HepG2 (cell line): ENCODE results near the gene DPP7. TPM values are rescaled to one million over a fixed set of nuclear protein-coding genes. Genes with fewer than 3 reads are reported as not detected.

Source experiments
- ARHGAP35 ChIP-seq: sonication (generic); formaldehyde crosslinking; IDR thresholded peaks from 2 replicates; pipeline ENCODE4 v1.9.0; 2022; ENCODE audit warnings: mild to moderate bottlenecking, inconsistent platforms, moderate library complexity, missing genetic modification reagents, borderline replicate concordance
- CCDC6 ChIP-seq: sonication (generic); formaldehyde crosslinking; IDR thresholded peaks from 2 replicates; pipeline ENCODE4 v1.8.1; 2022; ENCODE audit warnings: mild to moderate bottlenecking, missing genetic modification reagents, moderate library complexity
- DMAP1 ChIP-seq: IDR thresholded peaks from 2 replicates; pipeline ENCODE4 v1.6.1; 2016
- HDAC2 ChIP-seq: sonication (generic); formaldehyde crosslinking; IDR thresholded peaks from 2 replicates; pipeline ENCODE4 v1.4.0; 2020; ENCODE audit warnings: missing genetic modification reagents
- HIC2 ChIP-seq: sonication (generic); formaldehyde crosslinking; IDR thresholded peaks from 2 replicates; pipeline ENCODE4 v1.9.0; 2022; ENCODE audit warnings: low read depth, missing genetic modification reagents
- HOXA3 ChIP-seq: sonication (generic); formaldehyde crosslinking; IDR thresholded peaks from 2 replicates; pipeline ENCODE4 v1.5.0; 2020; ENCODE audit warnings: missing genetic modification reagents
- KIAA2018 ChIP-seq: sonication (generic); formaldehyde crosslinking; IDR thresholded peaks from 2 replicates; pipeline ENCODE4 v1.5.0; 2020; ENCODE audit warnings: mild to moderate bottlenecking, missing genetic modification reagents, borderline replicate concordance
- NFKBIZ ChIP-seq: IDR thresholded peaks from 2 replicates; pipeline ENCODE4 v1.6.1; 2018; ENCODE audit warnings: missing genetic modification reagents, missing compliant biosample characterization
- NR2F6 ChIP-seq, 2 experiments: IDR thresholded peaks; 2 replicates each; pipeline ENCODE4 v1.6.1; 2016; ENCODE audit warnings: antibody characterized with exemption in 1 of 2, mild to moderate bottlenecking in 1 of 2
- SMAD3 ChIP-seq: sonication (generic); formaldehyde crosslinking; IDR thresholded peaks from 2 replicates; pipeline ENCODE4 v1.4.0; 2020; ENCODE audit warnings: missing genetic modification reagents
- ZNF562 ChIP-seq: sonication (generic); formaldehyde crosslinking; IDR thresholded peaks from 2 replicates; pipeline ENCODE4 v1.8.0; 2022; ENCODE audit warnings: missing genetic modification reagents, borderline replicate concordance
- ZNF567 ChIP-seq: sonication (generic); formaldehyde crosslinking; IDR thresholded peaks from 2 replicates; pipeline ENCODE4 v1.8.1; 2023; ENCODE audit warnings: mild to moderate bottlenecking, missing genetic modification reagents, borderline replicate concordance
- ZNF781 ChIP-seq: sonication (generic); formaldehyde crosslinking; IDR thresholded peaks from 2 replicates; pipeline ENCODE4 v1.5.1; 2020; ENCODE audit warnings: borderline replicate concordance, mild to moderate bottlenecking, missing genetic modification reagents; ENCODE audit errors: not compliant biosample characterization
- polyA plus RNA-seq, 8 experiments: library from polyadenylated mRNA; depleted of rRNA in 3 of 8; stranded (reverse) in 7 of 8; unstranded in 1 of 8; fragments of >200 nt; fragmentation: Illumina TruSeq in 4 of 8; extraction: Trizol in 4 of 8; gene quantifications; 2 replicates each; pipeline versions ENCODE4 v1.2.1 to v1.2.3, GENCODE V29; 2011 to 2016; ENCODE audit warnings: low read depth in 4 of 8, missing spikeins in 1 of 8, mixed read lengths in 1 of 8; ENCODE audit not compliant: insufficient read depth in 1 of 8
- total RNA-seq, 5 experiments: library from RNA; depleted of rRNA; stranded (reverse); fragments of >200 nt; fragmentation: Illumina TruSeq; extraction: Trizol; gene quantifications; 2 replicates each; pipeline ENCODE4 v1.2.3, GENCODE V29; 2016; ENCODE audit warnings: low read depth in 1 of 5
- TF ChIP-seq, protein P1 (sequence below): sonication (generic); formaldehyde crosslinking; conservative IDR thresholded peaks from 2 replicates; pipeline ENCODE4 v1.8.0; 2022; ENCODE audit warnings: mild to moderate bottlenecking, moderate library complexity, missing genetic modification reagents
- TF ChIP-seq, protein P2 (sequence below): sonication (generic); formaldehyde crosslinking; IDR thresholded peaks from 2 replicates; pipeline ENCODE4 v1.4.0; 2020; ENCODE audit warnings: missing genetic modification reagents

DPP7 gene
- total and polyA plus RNA-seq, 2 of the 13 experiments (the other 11 are each of a cell fraction or from before 2014, with no cell fraction given) = 1.2 to 4.5 TPM

GRCh38 chr9:137111788-137112563 is 2.6 kb downstream of the DPP7 start (continued):
- TF ChIP-seq KIAA2018 (CRISPR knock-in tag) (no peak), ZNF781 (CRISPR knock-in tag) (no peak), ARHGAP35 (CRISPR knock-in tag) (no peak), ZNF562 (CRISPR knock-in tag) (no peak), CCDC6 (CRISPR knock-in tag) (0 out of 2 replicates have a peak, but pooled peaks have one; percentile 50), ZNF567 (no peak), HIC2 (CRISPR knock-in tag) (no peak), HDAC2 (CRISPR knock-in tag) (no peak), HOXA3 (0 out of 2 replicates have a peak, but pooled peaks have one; percentile 21), SMAD3 (no peak), NFKBIZ (no peak), DMAP1 (CRISPR knock-in tag) (no peak), NR2F6 (IDR thresholded peaks at IDR 0.05) (peak; percentile 10; the same call in 1 of the 2 replicates), NR2F6 (CRISPR knock-in tag; IDR thresholded peaks at IDR 0.05) (no peak)
- TF ChIP-seq, protein P1, sequence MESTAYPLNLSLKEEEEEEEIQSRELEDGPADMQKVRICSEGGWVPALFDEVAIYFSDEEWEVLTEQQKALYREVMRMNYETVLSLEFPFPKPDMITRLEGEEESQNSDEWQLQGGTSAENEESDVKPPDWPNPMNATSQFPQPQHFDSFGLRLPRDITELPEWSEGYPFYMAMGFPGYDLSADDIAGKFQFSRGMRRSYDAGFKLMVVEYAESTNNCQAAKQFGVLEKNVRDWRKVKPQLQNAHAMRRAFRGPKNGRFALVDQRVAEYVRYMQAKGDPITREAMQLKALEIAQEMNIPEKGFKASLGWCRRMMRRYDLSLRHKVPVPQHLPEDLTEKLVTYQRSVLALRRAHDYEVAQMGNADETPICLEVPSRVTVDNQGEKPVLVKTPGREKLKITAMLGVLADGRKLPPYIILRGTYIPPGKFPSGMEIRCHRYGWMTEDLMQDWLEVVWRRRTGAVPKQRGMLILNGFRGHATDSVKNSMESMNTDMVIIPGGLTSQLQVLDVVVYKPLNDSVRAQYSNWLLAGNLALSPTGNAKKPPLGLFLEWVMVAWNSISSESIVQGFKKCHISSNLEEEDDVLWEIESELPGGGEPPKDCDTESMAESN = peak; percentile 10; the same call in 1 of the 2 replicates
- TF ChIP-seq, protein P2, sequence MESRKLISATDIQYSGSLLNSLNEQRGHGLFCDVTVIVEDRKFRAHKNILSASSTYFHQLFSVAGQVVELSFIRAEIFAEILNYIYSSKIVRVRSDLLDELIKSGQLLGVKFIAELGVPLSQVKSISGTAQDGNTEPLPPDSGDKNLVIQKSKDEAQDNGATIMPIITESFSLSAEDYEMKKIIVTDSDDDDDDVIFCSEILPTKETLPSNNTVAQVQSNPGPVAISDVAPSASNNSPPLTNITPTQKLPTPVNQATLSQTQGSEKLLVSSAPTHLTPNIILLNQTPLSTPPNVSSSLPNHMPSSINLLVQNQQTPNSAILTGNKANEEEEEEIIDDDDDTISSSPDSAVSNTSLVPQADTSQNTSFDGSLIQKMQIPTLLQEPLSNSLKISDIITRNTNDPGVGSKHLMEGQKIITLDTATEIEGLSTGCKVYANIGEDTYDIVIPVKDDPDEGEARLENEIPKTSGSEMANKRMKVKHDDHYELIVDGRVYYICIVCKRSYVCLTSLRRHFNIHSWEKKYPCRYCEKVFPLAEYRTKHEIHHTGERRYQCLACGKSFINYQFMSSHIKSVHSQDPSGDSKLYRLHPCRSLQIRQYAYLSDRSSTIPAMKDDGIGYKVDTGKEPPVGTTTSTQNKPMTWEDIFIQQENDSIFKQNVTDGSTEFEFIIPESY (CRISPR knock-in tag) = no peak
